ENCODE data around the gene THSD7A. TPM values are rescaled to one million over a fixed set of nuclear protein-coding genes. Genes with fewer than 3 reads are reported as not detected.

The THSD7A gene
- polyA plus RNA-seq, 1 donor from 2014 or later, result 18.5 TPM

DNA sequence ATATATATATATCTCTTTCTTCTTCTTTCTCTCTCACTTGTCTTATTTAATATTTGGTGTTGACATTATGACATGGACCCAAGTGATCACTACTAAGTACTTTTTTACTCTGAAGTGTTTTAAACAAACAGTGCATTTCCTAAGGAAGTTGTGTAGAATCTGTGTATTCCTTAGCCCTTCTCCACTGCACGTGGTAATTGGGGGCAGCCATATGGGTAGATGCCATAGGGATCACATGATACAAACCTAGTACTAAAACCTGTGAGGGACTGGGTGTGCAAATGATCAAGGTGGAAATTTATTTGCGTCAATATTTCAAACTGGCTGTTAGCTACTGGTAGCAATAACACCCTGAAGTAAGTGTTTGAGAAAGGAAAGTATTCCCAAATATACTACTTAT lies 25.0 kb downstream of the THSD7A start:
- H4K20me1 ChIP-seq (ENCODE audit: insufficient read depth), result no peaks in the 10 kb centered on the region
- H3K79me2 ChIP-seq (replicated peaks; ENCODE audit: insufficient read depth, low read length), result no peaks in the 10 kb centered on the region
- TF ChIP-seq POLR2AphosphoS5 (IDR thresholded peaks at IDR 0.05) (no peak), SMC3 (conservative IDR thresholded peaks at IDR 0.05; ENCODE audit: poor library complexity) (no peak), MXI1 (conservative IDR thresholded peaks at IDR 0.05; ENCODE audit: poor library complexity, severe bottlenecking) (no peak), TAF1 (IDR thresholded peaks at IDR 0.05; ENCODE audit: low read depth) (no peak), EZH2 (IDR thresholded peaks at IDR 0.05; ENCODE audit: borderline replicate concordance, insufficient read depth, low read length, poor library complexity, severe bottlenecking) (no peak), RAD21 (conservative IDR thresholded peaks at IDR 0.05) (no peak), EP300 (conservative IDR thresholded peaks at IDR 0.05; ENCODE audit: poor library complexity, severe bottlenecking) (no peak)
- TF ChIP-seq, protein P1, sequence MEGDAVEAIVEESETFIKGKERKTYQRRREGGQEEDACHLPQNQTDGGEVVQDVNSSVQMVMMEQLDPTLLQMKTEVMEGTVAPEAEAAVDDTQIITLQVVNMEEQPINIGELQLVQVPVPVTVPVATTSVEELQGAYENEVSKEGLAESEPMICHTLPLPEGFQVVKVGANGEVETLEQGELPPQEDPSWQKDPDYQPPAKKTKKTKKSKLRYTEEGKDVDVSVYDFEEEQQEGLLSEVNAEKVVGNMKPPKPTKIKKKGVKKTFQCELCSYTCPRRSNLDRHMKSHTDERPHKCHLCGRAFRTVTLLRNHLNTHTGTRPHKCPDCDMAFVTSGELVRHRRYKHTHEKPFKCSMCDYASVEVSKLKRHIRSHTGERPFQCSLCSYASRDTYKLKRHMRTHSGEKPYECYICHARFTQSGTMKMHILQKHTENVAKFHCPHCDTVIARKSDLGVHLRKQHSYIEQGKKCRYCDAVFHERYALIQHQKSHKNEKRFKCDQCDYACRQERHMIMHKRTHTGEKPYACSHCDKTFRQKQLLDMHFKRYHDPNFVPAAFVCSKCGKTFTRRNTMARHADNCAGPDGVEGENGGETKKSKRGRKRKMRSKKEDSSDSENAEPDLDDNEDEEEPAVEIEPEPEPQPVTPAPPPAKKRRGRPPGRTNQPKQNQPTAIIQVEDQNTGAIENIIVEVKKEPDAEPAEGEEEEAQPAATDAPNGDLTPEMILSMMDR (IDR thresholded peaks at IDR 0.05; ENCODE audit: poor library complexity, severe bottlenecking), result no peak
- TF ChIP-seq, protein P2, sequence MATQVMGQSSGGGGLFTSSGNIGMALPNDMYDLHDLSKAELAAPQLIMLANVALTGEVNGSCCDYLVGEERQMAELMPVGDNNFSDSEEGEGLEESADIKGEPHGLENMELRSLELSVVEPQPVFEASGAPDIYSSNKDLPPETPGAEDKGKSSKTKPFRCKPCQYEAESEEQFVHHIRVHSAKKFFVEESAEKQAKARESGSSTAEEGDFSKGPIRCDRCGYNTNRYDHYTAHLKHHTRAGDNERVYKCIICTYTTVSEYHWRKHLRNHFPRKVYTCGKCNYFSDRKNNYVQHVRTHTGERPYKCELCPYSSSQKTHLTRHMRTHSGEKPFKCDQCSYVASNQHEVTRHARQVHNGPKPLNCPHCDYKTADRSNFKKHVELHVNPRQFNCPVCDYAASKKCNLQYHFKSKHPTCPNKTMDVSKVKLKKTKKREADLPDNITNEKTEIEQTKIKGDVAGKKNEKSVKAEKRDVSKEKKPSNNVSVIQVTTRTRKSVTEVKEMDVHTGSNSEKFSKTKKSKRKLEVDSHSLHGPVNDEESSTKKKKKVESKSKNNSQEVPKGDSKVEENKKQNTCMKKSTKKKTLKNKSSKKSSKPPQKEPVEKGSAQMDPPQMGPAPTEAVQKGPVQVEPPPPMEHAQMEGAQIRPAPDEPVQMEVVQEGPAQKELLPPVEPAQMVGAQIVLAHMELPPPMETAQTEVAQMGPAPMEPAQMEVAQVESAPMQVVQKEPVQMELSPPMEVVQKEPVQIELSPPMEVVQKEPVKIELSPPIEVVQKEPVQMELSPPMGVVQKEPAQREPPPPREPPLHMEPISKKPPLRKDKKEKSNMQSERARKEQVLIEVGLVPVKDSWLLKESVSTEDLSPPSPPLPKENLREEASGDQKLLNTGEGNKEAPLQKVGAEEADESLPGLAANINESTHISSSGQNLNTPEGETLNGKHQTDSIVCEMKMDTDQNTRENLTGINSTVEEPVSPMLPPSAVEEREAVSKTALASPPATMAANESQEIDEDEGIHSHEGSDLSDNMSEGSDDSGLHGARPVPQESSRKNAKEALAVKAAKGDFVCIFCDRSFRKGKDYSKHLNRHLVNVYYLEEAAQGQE (IDR thresholded peaks at IDR 0.05; ENCODE audit: borderline replicate concordance), result no peak
- no peaks in the 10 kb centered on the region for H3K27me3 ChIP-seq (ENCODE audit: insufficient read depth, low read depth, low read length)
- no peak overlapping the region for H3K27ac ChIP-seq (ENCODE audit: low read length)
- no peak overlapping the region for H3K9ac ChIP-seq (ENCODE audit: low read length)
- no peaks in the 10 kb centered on the region for H3K9me3 ChIP-seq (ENCODE audit: low read length)
- H3F3A ChIP-seq (ENCODE audit: insufficient read depth, low read length, poor library complexity, severe bottlenecking), result no peaks in the 10 kb centered on the region
- no peak overlapping the region for H2AFZ ChIP-seq (ENCODE audit: low read depth, low read length)
- no peaks in the 10 kb centered on the region for H3K9me2 ChIP-seq (ENCODE audit: insufficient read depth, low read length)
- no peaks in the 10 kb centered on the region for H3K36me3 ChIP-seq (ENCODE audit: insufficient read depth, low read length)
- no peak overlapping the region for H3K4me2 ChIP-seq (ENCODE audit: low read length)
- no peak overlapping the region for H3K4me3 ChIP-seq (ENCODE audit: low read length)

DNA sequence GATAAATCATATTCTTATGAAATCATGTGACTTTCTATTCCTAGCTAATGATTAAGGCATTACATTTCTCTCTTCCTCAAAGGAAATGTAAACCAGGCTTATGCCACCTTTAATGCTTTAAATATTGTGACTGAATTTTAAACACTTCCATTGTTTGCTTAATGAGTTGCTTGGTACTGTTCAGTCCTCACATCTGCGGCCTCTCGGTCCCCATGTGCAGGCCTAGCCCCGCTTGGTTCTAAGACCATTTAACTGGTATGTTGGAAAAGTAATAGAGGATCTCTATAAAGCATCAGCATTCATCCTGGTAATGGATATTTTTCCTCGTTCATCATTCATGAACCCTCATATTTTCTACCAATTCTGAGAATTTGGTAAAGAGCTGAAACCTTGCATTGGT lies 27.4 kb downstream of the THSD7A start:
- Histone ChIP-seq H2AFZ (ENCODE audit: low read depth, low read length) (no peak overlapping the region), H4K20me1 (ENCODE audit: insufficient read depth) (no peaks in the 10 kb centered on the region), H3K27ac (ENCODE audit: low read length) (no peak overlapping the region), H3K4me3 (ENCODE audit: low read length) (no peak overlapping the region), H3K27me3 (ENCODE audit: insufficient read depth, low read depth, low read length) (no peaks in the 10 kb centered on the region), H3F3A (ENCODE audit: insufficient read depth, low read length, poor library complexity, severe bottlenecking) (no peaks in the 10 kb centered on the region), H3K36me3 (ENCODE audit: insufficient read depth, low read length) (no peaks in the 10 kb centered on the region), H3K9me3 (ENCODE audit: low read length) (no peaks in the 10 kb centered on the region), H3K9me2 (ENCODE audit: insufficient read depth, low read length) (no peaks in the 10 kb centered on the region), H3K9ac (ENCODE audit: low read length) (no peak overlapping the region), H3K4me2 (ENCODE audit: low read length) (no peak overlapping the region), H3K79me2 (replicated peaks; ENCODE audit: insufficient read depth, low read length) (no peaks in the 10 kb centered on the region)
- TF ChIP-seq TAF1 (IDR thresholded peaks at IDR 0.05; ENCODE audit: low read depth), result no peak
- TF ChIP-seq POLR2AphosphoS5 (IDR thresholded peaks at IDR 0.05), result no peak
- no peak for TF ChIP-seq SMC3 (conservative IDR thresholded peaks at IDR 0.05; ENCODE audit: poor library complexity)

DNA sequence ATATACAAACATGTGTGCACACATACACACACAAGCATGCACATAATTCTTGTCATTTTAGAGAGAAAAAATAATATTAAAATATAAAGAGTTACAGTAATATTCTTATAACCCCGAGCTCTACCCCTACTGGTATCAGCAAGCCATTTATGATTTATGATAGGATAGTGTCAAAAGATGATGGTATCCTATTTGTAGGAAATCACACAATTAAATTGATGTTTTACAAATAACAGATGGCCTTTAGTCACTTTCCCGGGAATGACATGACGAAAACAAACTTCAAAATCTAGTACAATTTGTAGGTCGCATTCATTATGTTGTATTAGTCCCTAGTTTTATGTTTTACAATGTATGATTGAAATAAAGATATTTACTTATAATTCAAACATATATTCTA lies 36.8 kb downstream of the THSD7A start:
- H3K9ac ChIP-seq (ENCODE audit: low read length), result no peak overlapping the region
- no peaks in the 10 kb centered on the region for H3K79me2 ChIP-seq (replicated peaks; ENCODE audit: insufficient read depth, low read length)
- H3K36me3 ChIP-seq (ENCODE audit: insufficient read depth, low read length), result no peaks in the 10 kb centered on the region
- H4K20me1 ChIP-seq (ENCODE audit: insufficient read depth), result no peaks in the 10 kb centered on the region
- no peak overlapping the region for H3K4me3 ChIP-seq (ENCODE audit: low read length)
- no peak overlapping the region for H3K27ac ChIP-seq (ENCODE audit: low read length)
- no peaks in the 10 kb centered on the region for H3F3A ChIP-seq (ENCODE audit: insufficient read depth, low read length, poor library complexity, severe bottlenecking)
- H2AFZ ChIP-seq (ENCODE audit: low read depth, low read length), result no peak overlapping the region
- H3K9me3 ChIP-seq (ENCODE audit: low read length), result no peaks in the 10 kb centered on the region
- H3K9me2 ChIP-seq (ENCODE audit: insufficient read depth, low read length), result no peaks in the 10 kb centered on the region
- H3K4me2 ChIP-seq (ENCODE audit: low read length), result no peak overlapping the region
- no peak for TF ChIP-seq TAF1 (IDR thresholded peaks at IDR 0.05; ENCODE audit: low read depth)
- no peak for TF ChIP-seq EP300 (conservative IDR thresholded peaks at IDR 0.05; ENCODE audit: poor library complexity, severe bottlenecking)
- no peak for TF ChIP-seq MXI1 (conservative IDR thresholded peaks at IDR 0.05; ENCODE audit: poor library complexity, severe bottlenecking)
- H3K27me3 ChIP-seq (ENCODE audit: insufficient read depth, low read depth, low read length), result no peaks in the 10 kb centered on the region
